Caco-2 (cell line): Measurements from ENCODE around the gene OTUD1. TPM values are rescaled to one million over a fixed set of nuclear protein-coding genes. Genes with fewer than 3 reads are reported as not detected.

Source experiments
- BruUV-seq: library from RNA; stranded (reverse); fragments of 400-500 nt; replicated peaks from 2 replicates; lab custom pipeline; 2021; lab: Mats Ljungman, UMichigan
- CTCF ChIA-PET: fragments of 300-600 bp; sonication (Branson Sonifier 250); formaldehyde crosslinking; loops from one replicate; lab custom pipeline; 2022; ENCODE audit warnings: antibody characterized with exemption; lab: Charles Lee
- POLR2A ChIA-PET: fragments of 300-600 bp; sonication (Branson Sonifier 250); formaldehyde crosslinking; loops from one replicate; lab custom pipeline; 2022; ENCODE audit warnings: antibody characterized with exemption; lab: Charles Lee
- DNase-seq, 2 experiments: peaks; one replicate each; pipeline versions ENCODE4 v3.0.0 to v3.0.0-alpha.2; 2020 to 2022
- H3K27me3 ChIP-seq: replicated peaks from 2 replicates; pipeline ENCODE4 v1.6.0; 2011; ENCODE audit warnings: low read length; ENCODE audit not compliant: control insufficient read depth, insufficient read depth
- H3K36me3 ChIP-seq: 2 replicates; pipeline ENCODE4 v1.5.1; 2011; ENCODE audit warnings: low read length; ENCODE audit not compliant: control insufficient read depth, insufficient read depth
- H3K4me1 ChIP-seq: fragments of 250-450 bp; sonication (Bioruptor Pico); 2 replicates; pipeline ENCODE4 v1.5.1; 2020; ENCODE audit warnings: mild to moderate bottlenecking
- H3K4me3 ChIP-seq: 2 replicates; pipeline ENCODE4 v1.5.1; 2011; ENCODE audit warnings: low read depth, mild to moderate bottlenecking, control low read depth, low read length
- H3K9me3 ChIP-seq: fragments of 250-450 bp; sonication (Bioruptor Pico); 2 replicates; pipeline ENCODE4 v1.5.1; 2020; ENCODE audit warnings: mild to moderate bottlenecking, moderate library complexity
- H3K27ac Mint-ChIP-seq: one replicate; pipeline ENCODE4 v1.8.0; 2022; ENCODE audit warnings: mixed read lengths; ENCODE audit not compliant: unreplicated experiment
- H3K27me3 Mint-ChIP-seq: one replicate; pipeline ENCODE4 v1.8.0; 2022; ENCODE audit warnings: mixed read lengths; ENCODE audit not compliant: insufficient read depth, unreplicated experiment
- H3K36me3 Mint-ChIP-seq: one replicate; pipeline ENCODE4 v1.8.0; 2022; ENCODE audit warnings: mild to moderate bottlenecking, mixed read lengths; ENCODE audit not compliant: insufficient read depth, unreplicated experiment
- H3K4me1 Mint-ChIP-seq: one replicate; pipeline ENCODE4 v1.8.0; 2022; ENCODE audit warnings: low read depth, mixed read lengths; ENCODE audit not compliant: unreplicated experiment
- H3K4me3 Mint-ChIP-seq: one replicate; pipeline ENCODE4 v1.8.0; 2022; ENCODE audit warnings: mild to moderate bottlenecking, moderate library complexity, mixed read lengths; ENCODE audit not compliant: unreplicated experiment
- H3K9me3 Mint-ChIP-seq: one replicate; pipeline ENCODE4 v1.8.0; 2022; ENCODE audit warnings: mixed read lengths; ENCODE audit not compliant: unreplicated experiment
- CTCF ChIP-seq, 2 experiments: fragments of 200-600 bp in 1 of 2; IDR thresholded peaks; 1 replicate in 1 of 2; 2 replicates in 1 of 2; pipeline versions ENCODE4 v1.5.1 to v1.8.0; 2011 to 2022; ENCODE audit warnings: antibody characterized with exemption in 1 of 2, control low read depth in 1 of 2, inconsistent platforms in 1 of 2, low read depth in 1 of 2, low read length in 1 of 2, mild to moderate bottlenecking in 1 of 2, moderate library complexity in 1 of 2; ENCODE audit not compliant: insufficient read depth in 1 of 2, severe bottlenecking in 1 of 2, unreplicated experiment in 1 of 2
- intact Hi-C: fragments of 100-400 bp; cut with micrococcal nuclease; formaldehyde crosslinking; loops from one replicate; pipeline ENCODE4 v1.10.0; 2022; ENCODE audit not compliant: unreplicated experiment
- total RNA-seq: library from RNA; stranded (reverse); gene quantifications from 2 replicates; pipeline ENCODE4 v1.2.3, GENCODE V29; 2022

The OTUD1 gene
- total RNA-seq, 1 experiment from 2014 or later = 10.7 TPM

- no peak for DNase-seq
- H3K9me3 Mint-ChIP-seq = no peaks in the 10 kb centered on the region
- peaks cover 13% of the 10 kb centered on the region for H3K27me3 Mint-ChIP-seq
- no TSS peak for BruUV-seq
- H3K36me3 ChIP-seq = no peaks in the 10 kb centered on the region
- ChIA-PET CTCF (interaction anchor here (1.1 kb wide), 1 partner anchor 24 kb away, joined by 3 read pairs; no protein-coding TSS in a partner anchor), POLR2A (no interaction called here)
- no peak overlapping the region for H3K4me3 Mint-ChIP-seq
- no peaks in the 10 kb centered on the region; the same call in 1 of the 2 replicates for H3K27me3 ChIP-seq
- intact Hi-C loops = no loop called here
- no peaks in the 10 kb centered on the region for H3K36me3 Mint-ChIP-seq
- TF ChIP-seq CTCF (IDR thresholded peaks at IDR 0.05; ENCODE audit: insufficient read depth in 1 of 2, low read depth in 1 of 2, low read length in 1 of 2, severe bottlenecking in 1 of 2, unreplicated experiment in 1 of 2) = no peak
- H3K4me1 ChIP-seq = no peaks in the 10 kb centered on the region
- no peak overlapping the region for H3K4me3 ChIP-seq
- no peaks in the 10 kb centered on the region for H3K9me3 ChIP-seq
- H3K4me1 Mint-ChIP-seq = no peaks in the 10 kb centered on the region
- H3K27ac Mint-ChIP-seq = no peak overlapping the region
These were observed 35.2 kb downstream of the OTUD1 start for GRCh38 chr10:23474081-23474480.

GRCh38 chr10:23474626-23475025, 35.8 kb downstream of the OTUD1 start:
- intact Hi-C loops = no loop called here
- TF ChIP-seq CTCF (IDR thresholded peaks at IDR 0.05; ENCODE audit: insufficient read depth in 1 of 2, low read depth in 1 of 2, low read length in 1 of 2, severe bottlenecking in 1 of 2, unreplicated experiment in 1 of 2) = no peak
- ChIA-PET POLR2A (no interaction called here), CTCF (interaction anchor here (1.1 kb wide), 1 partner anchor 24 kb away, joined by 3 read pairs; no protein-coding TSS in a partner anchor)
- H3K27me3 ChIP-seq = no peaks in the 10 kb centered on the region; the same call in 1 of the 2 replicates
- Mint-ChIP-seq H3K27me3 (peaks cover 14% of the 10 kb centered on the region), H3K36me3 (no peaks in the 10 kb centered on the region), H3K4me1 (no peaks in the 10 kb centered on the region), H3K9me3 (no peaks in the 10 kb centered on the region), H3K27ac (no peak overlapping the region), H3K4me3 (no peak overlapping the region)
- no peaks in the 10 kb centered on the region for H3K9me3 ChIP-seq
- no TSS peak for BruUV-seq
- no peak for DNase-seq
- H3K4me1 ChIP-seq = no peaks in the 10 kb centered on the region
- no peak overlapping the region for H3K4me3 ChIP-seq
- no peaks in the 10 kb centered on the region for H3K36me3 ChIP-seq

DNA sequence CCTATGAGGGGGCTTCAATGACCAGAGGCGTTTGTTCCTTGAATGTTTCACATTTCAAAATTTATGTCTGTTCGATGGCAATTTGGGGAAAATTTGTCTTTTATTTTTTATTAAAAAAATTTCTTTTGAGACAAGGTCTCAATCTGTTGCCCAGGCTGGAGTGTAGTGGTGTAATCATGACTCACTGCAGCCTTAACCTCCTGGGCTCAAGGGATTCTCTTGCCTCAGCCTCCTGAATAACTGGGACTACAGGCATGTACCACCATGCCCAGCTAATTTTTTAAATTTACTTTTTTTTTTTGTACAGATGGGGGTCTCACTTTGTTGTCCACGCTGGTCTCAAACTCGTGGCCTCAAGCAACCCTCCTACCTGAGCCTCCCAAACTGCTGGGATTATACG, 39.7 kb downstream of the OTUD1 start:
- POLR2A ChIA-PET = no interaction called here
- intact Hi-C loops = no loop called here
- Histone ChIP-seq H3K36me3 (no peaks in the 10 kb centered on the region), H3K27me3 (no peaks in the 10 kb centered on the region), H3K4me1 (no peaks in the 10 kb centered on the region), H3K4me3 (no peak overlapping the region), H3K9me3 (no peaks in the 10 kb centered on the region)
- CTCF ChIA-PET = no interaction called here
- peaks cover 14% of the 10 kb centered on the region for H3K27me3 Mint-ChIP-seq
- H3K27ac Mint-ChIP-seq = no peak overlapping the region
- no peak for DNase-seq
- H3K36me3 Mint-ChIP-seq = no peaks in the 10 kb centered on the region
- BruUV-seq = no TSS peak
- H3K9me3 Mint-ChIP-seq = no peaks in the 10 kb centered on the region
- no peaks in the 10 kb centered on the region for H3K4me1 Mint-ChIP-seq
- no peak overlapping the region for H3K4me3 Mint-ChIP-seq
- no peak for TF ChIP-seq CTCF (IDR thresholded peaks at IDR 0.05; ENCODE audit: insufficient read depth in 1 of 2, low read depth in 1 of 2, low read length in 1 of 2, severe bottlenecking in 1 of 2, unreplicated experiment in 1 of 2)
